Measurements from ENCODE around the gene NOPCHAP1.
A peak's percentile ranks its signal among the peaks of the same experiment; 100 is the strongest.

The NOPCHAP1 gene

GRCh38 chr12:105024928-105025327, 38.8 kb downstream of the NOPCHAP1 start:
- no peak for DNase-seq (ENCODE audit: low spot score)
- no peak for TF ChIP-seq CTCF (IDR thresholded peaks at IDR 0.05; ENCODE audit: extremely low read depth, missing control alignments)

DNA sequence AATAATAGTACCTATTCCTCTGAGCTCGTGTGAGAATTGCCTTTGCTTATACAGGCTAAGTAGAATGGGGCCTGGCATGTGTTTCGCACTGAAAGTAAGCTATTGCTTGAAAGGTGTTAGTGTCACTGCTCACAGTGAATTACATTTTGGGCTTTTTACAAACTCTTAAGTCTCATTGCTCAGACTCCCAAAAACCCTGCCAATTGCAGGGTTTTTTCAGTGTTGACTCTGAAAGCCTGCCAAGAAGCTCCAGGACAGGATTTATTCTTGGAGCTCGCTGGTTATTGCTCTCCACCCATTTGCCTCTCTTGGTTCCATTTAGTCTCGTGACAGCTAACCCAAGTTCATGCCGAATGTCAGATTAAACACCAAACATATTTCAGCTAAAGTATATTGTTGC, 39.8 kb downstream of the NOPCHAP1 start:
- no peak for DNase-seq (ENCODE audit: low spot score)
- TF ChIP-seq CTCF (IDR thresholded peaks at IDR 0.05; ENCODE audit: extremely low read depth, missing control alignments): no peak

DNA sequence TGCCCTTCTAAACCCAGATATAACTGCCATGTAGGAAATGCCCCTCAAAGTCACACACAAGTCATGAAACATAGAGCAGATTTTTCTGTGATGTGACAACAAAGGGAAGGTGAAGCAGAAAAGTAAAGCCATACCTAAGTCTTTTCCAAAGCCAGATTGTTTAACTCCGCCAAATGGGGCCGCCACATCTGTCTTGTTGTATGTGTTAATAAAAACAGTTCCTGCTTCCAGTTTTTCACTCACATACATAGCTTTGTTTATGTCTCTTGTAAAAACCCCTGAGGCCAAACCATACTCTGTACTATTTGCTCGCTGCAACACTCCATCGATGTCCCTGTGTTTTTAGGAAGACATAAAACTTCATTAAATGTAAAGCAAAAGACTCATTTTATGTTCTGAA, 40.3 kb downstream of the NOPCHAP1 start:
- TF ChIP-seq CTCF (IDR thresholded peaks at IDR 0.05; ENCODE audit: extremely low read depth, missing control alignments): no peak
- no peak for DNase-seq (ENCODE audit: low spot score)

DNA sequence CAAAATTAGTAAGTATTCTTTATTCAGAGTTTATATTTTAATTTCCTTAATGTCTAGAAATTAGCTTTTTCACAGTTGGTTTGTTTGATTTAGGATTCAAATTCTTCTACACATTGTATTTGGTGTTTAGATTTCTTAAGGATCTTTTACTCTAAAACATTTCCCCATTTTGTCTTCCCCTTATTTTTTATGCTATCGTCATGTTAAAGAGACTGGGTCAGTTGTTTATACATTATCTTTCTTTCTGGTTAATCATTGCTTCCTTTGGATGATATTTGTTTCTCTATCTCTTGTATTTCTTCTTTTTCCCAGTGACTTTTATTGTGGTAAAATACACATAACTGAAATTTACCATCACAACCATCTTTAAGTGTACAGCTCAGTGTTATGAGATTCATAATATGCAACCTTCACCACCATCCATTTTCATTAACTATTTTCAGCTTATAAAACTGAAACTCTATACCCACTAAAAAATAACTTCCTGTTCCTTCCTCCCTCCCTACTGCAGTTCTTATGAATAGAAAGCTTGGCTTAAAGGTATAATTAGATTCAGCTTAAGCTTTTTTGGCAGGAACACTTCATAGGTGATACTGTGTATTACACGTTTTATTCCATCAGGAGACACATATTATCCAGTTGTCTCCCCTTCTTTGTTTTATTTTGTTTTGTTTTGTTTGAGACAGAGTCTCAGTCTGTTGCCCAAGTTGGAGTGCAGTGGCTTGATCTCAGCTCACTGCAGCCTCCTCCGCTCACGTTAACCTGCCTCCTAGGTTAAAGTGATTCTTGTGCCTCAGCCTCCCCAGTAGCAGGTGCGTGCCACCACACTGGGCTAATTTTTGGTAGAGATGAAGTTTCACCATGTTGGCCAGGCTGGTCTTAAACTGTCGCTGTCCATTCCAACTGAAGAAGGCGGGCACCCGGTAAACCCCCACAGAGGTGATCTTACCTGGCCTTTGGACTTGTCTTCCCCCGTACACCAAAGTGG, 45.0 kb downstream of the NOPCHAP1 start:
- DNase-seq (ENCODE audit: low spot score): peak; percentile 10
- TF ChIP-seq CTCF (IDR thresholded peaks at IDR 0.05; ENCODE audit: extremely low read depth, missing control alignments): no peak

- DNase-seq (ENCODE audit: low spot score): no peak
- TF ChIP-seq CTCF (IDR thresholded peaks at IDR 0.05; ENCODE audit: extremely low read depth, missing control alignments): no peak
Measured at GRCh38 chr12:105032703-105033357, 46.7 kb downstream of the NOPCHAP1 start.

DNA sequence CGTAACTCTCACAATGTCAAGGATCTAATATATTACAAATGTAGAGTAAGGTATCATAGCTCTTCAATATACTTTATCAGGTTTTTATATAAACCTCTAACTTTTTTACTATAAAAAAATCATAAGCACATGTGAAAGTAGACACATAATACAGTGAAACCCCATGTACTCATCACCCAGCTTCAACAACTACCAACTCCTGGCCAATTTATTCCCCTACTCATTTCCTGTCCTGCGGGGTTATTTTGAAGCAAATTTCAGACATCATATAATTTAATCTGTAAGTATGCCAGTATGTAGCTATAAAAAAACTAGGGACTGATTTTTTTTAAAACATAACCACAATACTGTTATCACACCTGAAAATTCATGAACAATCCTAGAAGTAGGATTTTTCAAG, 47.7 kb downstream of the NOPCHAP1 start:
- TF ChIP-seq CTCF (IDR thresholded peaks at IDR 0.05; ENCODE audit: extremely low read depth, missing control alignments): no peak
- no peak for DNase-seq (ENCODE audit: low spot score)
